CD14-positive monocyte (primary cell): Measurements from ENCODE around the gene COL20A1. TPM values are rescaled to one million over a fixed set of nuclear protein-coding genes. Genes with fewer than 3 reads are reported as not detected.

ENCODE experiments used
- DNase-seq, 3 donors: peaks; one replicate each; pipeline ENCODE4 v3.0.0-alpha.2; 2011 to 2022
- H2AFZ ChIP-seq: 2 replicates; pipeline ENCODE4 v1.6.0; 2012; ENCODE audit warnings: mild to moderate bottlenecking, low read depth, low read length, inconsistent platforms; ENCODE audit not compliant: insufficient read depth, poor library complexity, severe bottlenecking
- H3K27ac ChIP-seq, 2 donors: 1 replicate in 1 of 2; 2 replicates in 1 of 2; pipeline ENCODE4 v1.5.1; 2012 to 2013; ENCODE audit warnings: low read length in 2 of 2, control low read depth in 1 of 2, inconsistent platforms in 1 of 2, low read depth in 1 of 2, mild to moderate bottlenecking in 1 of 2
- H3K27me3 ChIP-seq, 2 donors: one replicate each; pipeline versions ENCODE4 v1.6.0 to v1.6.1; 2011 to 2013; ENCODE audit warnings: low read length in 2 of 2; ENCODE audit not compliant: control insufficient read depth in 2 of 2, insufficient read depth in 2 of 2
- H3K36me3 ChIP-seq, 2 donors: replicated peaks in 1 of 2; 1 replicate in 1 of 2; 2 replicates in 1 of 2; pipeline versions ENCODE4 v1.5.1 to v1.6.1; 2012 to 2013; ENCODE audit warnings: low read length in 2 of 2, control low read depth in 1 of 2, inconsistent platforms in 1 of 2, mild to moderate bottlenecking in 1 of 2; ENCODE audit not compliant: insufficient read depth in 2 of 2, control insufficient read depth in 1 of 2
- H3K4me1 ChIP-seq, 2 donors: 1 replicate in 1 of 2; 2 replicates in 1 of 2; pipeline versions ENCODE4 v1.5.1 to v1.6.1; 2012 to 2013; ENCODE audit warnings: low read length in 2 of 2, control low read depth in 1 of 2, inconsistent platforms in 1 of 2, mild to moderate bottlenecking in 1 of 2, moderate library complexity in 1 of 2; ENCODE audit not compliant: insufficient read depth in 2 of 2, control insufficient read depth in 1 of 2
- H3K4me2 ChIP-seq: replicated peaks from 2 replicates; pipeline ENCODE3; 2012; ENCODE audit warnings: low read length, moderate library complexity, mild to moderate bottlenecking; ENCODE audit not compliant: poor library complexity, severe bottlenecking; ENCODE audit errors: extremely low read depth
- H3K4me3 ChIP-seq, 3 experiments: fragments of 200-600 bp in 1 of 3; sonication (generic) in 1 of 3; replicated peaks in 1 of 3; 1 replicate in 2 of 3; 2 replicates in 1 of 3; pipeline ENCODE4 v1.5.1; 2011 to 2013; ENCODE audit warnings: low read length in 3 of 3, mild to moderate bottlenecking in 3 of 3, control low read depth in 2 of 3, low read depth in 2 of 3, inconsistent platforms in 1 of 3, moderate library complexity in 1 of 3
- H3K79me2 ChIP-seq: 2 replicates; pipeline ENCODE4 v1.6.0; 2012; ENCODE audit warnings: mild to moderate bottlenecking, control low read depth, inconsistent platforms, low read length, moderate library complexity; ENCODE audit not compliant: insufficient read depth
- H3K9ac ChIP-seq: 2 replicates; pipeline ENCODE4 v1.6.0; 2017; ENCODE audit warnings: low read length, mild to moderate bottlenecking; ENCODE audit not compliant: insufficient read depth, poor library complexity, severe bottlenecking
- H3K9me3 ChIP-seq, 2 donors: replicated peaks in 1 of 2; 1 replicate in 1 of 2; 2 replicates in 1 of 2; pipeline versions ENCODE4 v1.5.1 to v1.6.1; 2012 to 2013; ENCODE audit warnings: low read length in 2 of 2, control low read depth in 1 of 2; ENCODE audit not compliant: control insufficient read depth in 1 of 2, insufficient read depth in 1 of 2
- H4K20me1 ChIP-seq: 2 replicates; pipeline ENCODE4 v1.6.0; 2012; ENCODE audit warnings: mild to moderate bottlenecking, low read length, control low read depth, moderate library complexity; ENCODE audit not compliant: insufficient read depth
- H3K27ac Mint-ChIP-seq, 7 donors: one replicate each; pipeline ENCODE4 v1.8.0; 2020; ENCODE audit warnings: mild to moderate bottlenecking in 7 of 7, mixed read lengths in 7 of 7, moderate library complexity in 6 of 7, inconsistent platforms in 2 of 7
- H3K27me3 Mint-ChIP-seq, 3 donors: one replicate each; pipeline ENCODE4 v1.8.0; 2021 to 2022; ENCODE audit warnings: low read depth in 3 of 3, mild to moderate bottlenecking in 3 of 3, mixed read lengths in 3 of 3, moderate library complexity in 3 of 3, inconsistent platforms in 1 of 3
- H3K36me3 Mint-ChIP-seq, 2 donors: one replicate each; pipeline ENCODE4 v1.8.0; 2020; ENCODE audit warnings: mixed read lengths in 2 of 2, inconsistent platforms in 1 of 2, mild to moderate bottlenecking in 1 of 2
- H3K4me1 Mint-ChIP-seq: one replicate; pipeline ENCODE4 v1.8.0; 2020; ENCODE audit warnings: mild to moderate bottlenecking, mixed read lengths
- H3K4me3 Mint-ChIP-seq, 2 donors: one replicate each; pipeline ENCODE4 v1.8.0; 2020; ENCODE audit warnings: mild to moderate bottlenecking in 2 of 2, mixed read lengths in 2 of 2, moderate library complexity in 1 of 2
- H3K9me3 Mint-ChIP-seq, 7 donors: one replicate each; pipeline ENCODE4 v1.8.0; 2020 to 2022; ENCODE audit warnings: mixed read lengths in 7 of 7, mild to moderate bottlenecking in 6 of 7, moderate library complexity in 6 of 7, inconsistent platforms in 2 of 7
- WGBS: methylation state at CpG from one replicate; pipeline ENCODE4 v1.1.5; 2013; ENCODE audit warnings: missing lambda C conversion rate; ENCODE audit not compliant: insufficient coverage; 5-methylcytosine and 5-hydroxymethylcytosine counted together
- intact Hi-C, 2 donors: fragments of 100-400 bp; cut with micrococcal nuclease; formaldehyde crosslinking; loops; one replicate each; pipeline versions ENCODE4 v1.15.0 to v1.15.1; 2023
- polyA plus RNA-seq, 3 donors: library from polyadenylated mRNA; depleted of rRNA in 1 of 3; unstranded in 2 of 3; stranded (reverse) in 1 of 3; fragments of 300-500 nt in 2 of 3; fragments of >200 nt in 1 of 3; fragmentation: Illumina TruSeq in 2 of 3; gene quantifications; 1 replicate in 2 of 3; 2 replicates in 1 of 3; pipeline ENCODE4 v1.2.3, GENCODE V29; 2012 to 2021
- TF ChIP-seq, protein P1 (sequence below): fragments of 200-600 bp; IDR thresholded peaks from one replicate; pipeline ENCODE4 v1.8.0; 2022; ENCODE audit warnings: antibody characterized with exemption, mild to moderate bottlenecking

Gene COL20A1
- polyA plus RNA-seq, 3 donors, result not detected

DNA sequence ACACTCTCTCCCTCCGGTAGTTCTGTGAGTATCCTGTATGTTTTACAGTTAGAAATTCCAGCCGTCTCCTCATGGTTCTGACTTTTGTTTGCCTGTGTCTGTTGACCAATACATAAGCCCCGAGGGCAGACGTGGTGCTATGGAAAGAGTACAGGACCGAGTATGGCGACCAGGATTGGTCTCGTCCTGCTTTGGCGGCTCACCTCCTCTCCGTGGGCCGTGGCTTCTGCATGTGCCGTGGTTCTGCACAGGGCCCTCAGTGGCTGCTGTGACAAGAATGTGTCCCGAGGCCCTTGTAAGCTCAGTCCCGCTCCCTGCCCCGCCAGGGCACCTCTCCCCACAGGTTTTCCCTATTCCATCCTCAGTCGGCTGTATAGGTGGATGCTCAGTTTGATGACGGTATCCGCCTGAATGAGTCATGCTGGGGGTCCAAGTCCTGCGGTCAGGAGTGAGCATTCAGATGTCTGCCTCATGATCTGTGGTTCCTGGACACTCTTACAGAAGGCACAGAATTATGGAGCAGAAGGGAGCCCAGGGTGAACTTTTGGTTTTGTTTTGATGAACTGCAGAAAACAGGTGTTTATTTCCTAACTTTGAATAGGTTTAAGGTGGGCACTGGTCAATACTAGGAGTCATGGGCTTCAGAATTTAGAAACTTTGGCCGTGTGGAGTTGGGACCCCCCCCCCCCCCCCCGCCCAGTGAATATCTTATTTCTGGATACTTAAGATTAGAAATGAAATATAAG is 19.2 kb upstream of the COL20A1 start:
- TF ChIP-seq, protein P1, sequence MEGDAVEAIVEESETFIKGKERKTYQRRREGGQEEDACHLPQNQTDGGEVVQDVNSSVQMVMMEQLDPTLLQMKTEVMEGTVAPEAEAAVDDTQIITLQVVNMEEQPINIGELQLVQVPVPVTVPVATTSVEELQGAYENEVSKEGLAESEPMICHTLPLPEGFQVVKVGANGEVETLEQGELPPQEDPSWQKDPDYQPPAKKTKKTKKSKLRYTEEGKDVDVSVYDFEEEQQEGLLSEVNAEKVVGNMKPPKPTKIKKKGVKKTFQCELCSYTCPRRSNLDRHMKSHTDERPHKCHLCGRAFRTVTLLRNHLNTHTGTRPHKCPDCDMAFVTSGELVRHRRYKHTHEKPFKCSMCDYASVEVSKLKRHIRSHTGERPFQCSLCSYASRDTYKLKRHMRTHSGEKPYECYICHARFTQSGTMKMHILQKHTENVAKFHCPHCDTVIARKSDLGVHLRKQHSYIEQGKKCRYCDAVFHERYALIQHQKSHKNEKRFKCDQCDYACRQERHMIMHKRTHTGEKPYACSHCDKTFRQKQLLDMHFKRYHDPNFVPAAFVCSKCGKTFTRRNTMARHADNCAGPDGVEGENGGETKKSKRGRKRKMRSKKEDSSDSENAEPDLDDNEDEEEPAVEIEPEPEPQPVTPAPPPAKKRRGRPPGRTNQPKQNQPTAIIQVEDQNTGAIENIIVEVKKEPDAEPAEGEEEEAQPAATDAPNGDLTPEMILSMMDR, result no peak
- Histone ChIP-seq H3K27me3 (peaks cover 0 to 3% of the 10 kb centered on the region in 2 donors), H3K79me2 (peaks cover 48% of the 10 kb centered on the region), H4K20me1 (peaks cover 52% of the 10 kb centered on the region), H3K4me1 (peaks cover 17 to 19% of the 10 kb centered on the region in 2 donors), H3K4me3 (peak overlapping the region; percentile 75 to 87 (median 87)), H3K36me3 (peaks cover 31 to 34% of the 10 kb centered on the region in 2 donors), H3K9me3 (no peaks in the 10 kb centered on the region), H3K27ac (peak overlapping the region in 1 of 2 donors; percentile 84), H3K4me2 (peak overlapping the region; percentile 98), H3K9ac (peak overlapping the region; percentile 92), H2AFZ (peak overlapping the region; percentile 81)
- Mint-ChIP-seq H3K9me3 (no peaks in the 10 kb centered on the region), H3K27me3 (peaks cover 2 to 14% (median 8%) of the 10 kb centered on the region in 3 donors), H3K4me3 (peak overlapping the region; percentile 84 to 91), H3K36me3 (peaks cover 24 to 36% of the 10 kb centered on the region in 2 donors), H3K4me1 (peaks cover 22% of the 10 kb centered on the region), H3K27ac (peak overlapping the region; percentile 74 to 93 (median 86))
- WGBS, result 47% methylated on average over 11 of the region's 20 CpGs
- DNase-seq, result no peak
- intact Hi-C loops, result loop anchor here (5.0 to 10.0 kb wide), 2 partner anchors 52 to 631 kb away; no protein-coding TSS in a partner anchor

DNA sequence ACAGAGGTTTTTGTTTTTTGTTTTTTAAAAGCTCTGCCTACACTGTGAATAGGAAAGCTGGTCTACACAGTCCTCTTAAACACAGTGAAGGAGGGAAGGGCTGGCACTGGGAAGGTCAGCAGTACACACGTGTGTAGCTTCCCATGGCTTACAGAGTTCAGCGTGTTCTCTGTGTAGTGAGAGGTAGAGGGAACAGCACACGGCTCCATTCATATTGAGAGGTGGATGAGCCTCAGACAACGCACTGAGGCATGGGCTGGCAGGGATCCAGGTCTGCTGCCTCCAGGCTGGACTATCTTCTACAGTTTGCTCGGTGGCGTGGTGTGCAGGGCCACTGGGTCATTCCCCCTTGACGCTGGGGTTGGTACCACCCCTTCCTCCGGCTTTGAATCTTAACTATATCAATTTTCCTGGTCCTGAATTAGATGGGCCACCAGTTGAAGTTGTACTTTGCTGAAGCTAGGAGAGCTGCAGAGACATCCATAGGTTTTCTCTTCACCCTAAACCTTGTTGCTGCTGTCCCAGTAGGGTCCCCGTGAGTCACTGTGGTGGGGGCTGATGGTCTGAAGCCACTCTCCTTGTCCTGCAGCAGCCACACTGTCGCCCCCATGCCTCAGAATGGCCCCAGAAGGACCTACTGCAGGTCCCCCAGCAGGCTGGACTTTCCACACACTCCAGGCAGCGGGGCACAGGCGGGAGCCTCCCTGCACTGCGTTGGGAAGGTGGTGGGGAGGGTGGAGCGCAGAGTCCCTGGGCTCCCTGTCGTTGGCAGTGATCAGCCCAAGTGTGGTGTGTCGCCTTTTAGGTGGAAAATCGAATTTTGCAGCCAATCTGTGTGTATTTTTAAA is 18.4 kb upstream of the COL20A1 start:
- Histone ChIP-seq H3K4me3 (no peak overlapping the region), H2AFZ (no peak overlapping the region), H3K27ac (peak overlapping the region in 1 of 2 donors; percentile 53), H3K4me1 (peaks cover 17 to 19% of the 10 kb centered on the region in 2 donors), H3K9me3 (no peaks in the 10 kb centered on the region), H3K9ac (no peak overlapping the region), H3K27me3 (peaks cover 0 to 3% of the 10 kb centered on the region in 2 donors), H4K20me1 (peaks cover 59% of the 10 kb centered on the region), H3K79me2 (peaks cover 48% of the 10 kb centered on the region), H3K36me3 (peaks cover 39 to 42% of the 10 kb centered on the region in 2 donors), H3K4me2 (no peak overlapping the region)
- intact Hi-C loops, result loop anchor here (5.0 to 10.0 kb wide), 2 partner anchors 52 to 630 kb away; no protein-coding TSS in a partner anchor
- H3K4me1 Mint-ChIP-seq, result peaks cover 22% of the 10 kb centered on the region
- H3K4me3 Mint-ChIP-seq, result no peak overlapping the region
- H3K27me3 Mint-ChIP-seq, result peaks cover 2 to 14% (median 5%) of the 10 kb centered on the region in 3 donors
- H3K36me3 Mint-ChIP-seq, result peaks cover 32 to 44% of the 10 kb centered on the region in 2 donors
- peak overlapping the region in 2 of 7 donors; percentile 31 to 71 for H3K27ac Mint-ChIP-seq
- TF ChIP-seq, protein P1, result no peak
- no peak for DNase-seq
- H3K9me3 Mint-ChIP-seq, result no peaks in the 10 kb centered on the region
- 95% methylated on average over 8 of the region's 17 CpGs for WGBS
